Activated CD8-positive, alpha-beta memory T cell treated with anti-CD3 and anti-CD28 coated beads for 24 hours (primary cell): ENCODE data around the gene CDC42BPA.
A peak's percentile ranks its signal among the peaks of the same experiment; 100 is the strongest.

Experiments used
- DNase-seq: peaks from one replicate; pipeline ENCODE4 v3.0.0-alpha.2; 2020

CDC42BPA gene

DNA sequence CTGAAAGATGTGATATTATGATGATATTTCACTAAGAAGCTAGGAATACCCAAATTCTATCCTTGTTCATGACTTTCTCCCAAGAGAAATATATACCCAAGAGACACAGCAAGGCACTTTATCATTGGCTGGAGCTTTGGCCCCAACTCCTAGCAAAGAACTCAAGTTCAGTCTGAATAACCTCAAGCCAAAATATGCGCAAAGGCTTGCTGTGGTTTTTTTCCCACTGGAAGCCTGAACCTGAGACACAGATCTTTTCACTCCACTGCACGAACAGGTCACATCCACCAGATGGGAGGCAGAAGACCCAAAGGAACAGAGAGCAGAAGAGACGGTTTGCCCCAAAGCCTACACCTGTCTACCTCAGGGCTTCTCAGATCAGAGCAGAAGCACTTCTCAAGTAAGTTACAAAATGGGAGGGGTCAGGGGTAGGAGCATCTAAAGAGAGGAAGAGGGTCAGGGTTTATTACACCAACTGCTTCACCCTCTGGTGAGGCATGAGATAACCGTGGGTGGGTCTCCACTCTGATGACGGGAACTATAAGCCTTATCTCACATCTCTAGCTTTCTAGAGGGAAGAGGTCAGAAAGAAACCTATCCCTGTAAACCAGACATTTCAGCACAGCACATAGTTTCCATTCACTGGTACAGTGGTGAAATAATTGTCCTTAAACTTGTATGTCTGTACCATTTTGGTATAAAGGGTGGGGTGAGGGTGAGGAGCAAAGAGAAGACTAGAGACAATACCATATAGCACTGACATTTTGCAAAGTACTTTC, 17.1 kb upstream of the CDC42BPA start:
- DNase-seq: no peak

DNA sequence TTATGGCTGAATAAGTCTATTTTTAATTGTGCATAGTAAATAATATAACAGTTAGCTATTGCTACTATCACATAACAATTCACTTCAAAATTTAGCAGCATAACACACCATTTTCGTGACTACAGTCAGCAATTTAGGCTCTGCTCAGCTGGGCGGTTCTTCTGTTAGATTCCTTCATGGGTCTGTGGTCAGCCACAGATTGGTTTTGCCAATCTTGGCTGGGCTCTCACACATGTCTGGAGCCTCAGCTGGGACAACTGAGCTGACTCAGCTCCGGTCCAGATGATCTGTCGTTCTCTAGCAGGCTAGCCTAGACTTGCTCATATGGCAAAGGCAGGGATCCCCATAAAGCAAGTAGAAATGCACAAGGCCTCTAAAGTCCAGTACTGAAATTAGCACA, 15.1 kb upstream of the CDC42BPA start:
- DNase-seq: no peak

DNA sequence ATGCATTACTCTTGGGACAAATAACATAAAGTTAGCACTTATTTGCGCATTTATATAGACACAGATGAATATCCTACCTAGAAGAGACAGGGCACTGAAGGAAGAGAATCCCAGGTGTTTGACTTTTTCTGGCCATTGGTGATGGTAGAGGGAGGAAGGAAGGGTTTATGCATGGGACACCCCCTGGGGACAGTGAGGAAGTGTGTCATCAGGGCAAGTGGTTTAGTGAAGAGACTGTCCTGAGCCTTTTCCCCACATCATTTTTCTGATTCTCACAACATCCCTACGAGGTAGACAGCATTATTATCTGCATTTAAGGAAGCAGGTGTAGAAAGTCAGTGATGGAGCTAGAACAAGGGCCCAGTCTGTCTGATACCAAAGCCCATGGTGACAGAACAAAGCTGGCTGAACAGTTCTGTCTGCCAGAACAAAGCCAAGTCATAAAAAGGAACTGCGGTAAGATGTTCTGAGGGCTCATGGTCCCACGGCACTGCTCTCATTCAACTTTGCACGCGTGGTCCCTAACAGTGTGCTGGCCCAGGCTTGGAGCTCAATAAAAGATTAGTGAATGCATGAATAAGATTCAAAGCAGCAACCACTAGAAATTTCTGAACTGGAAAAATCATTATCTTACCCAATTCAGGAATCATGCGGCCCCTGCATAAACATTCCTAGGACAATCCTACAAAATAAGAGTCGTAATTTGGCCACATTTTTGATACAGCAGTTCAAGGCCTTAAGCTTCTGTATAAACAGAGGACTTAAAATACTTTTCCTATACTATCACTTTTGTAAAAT, 12.2 kb upstream of the CDC42BPA start:
- DNase-seq: no peak

DNA sequence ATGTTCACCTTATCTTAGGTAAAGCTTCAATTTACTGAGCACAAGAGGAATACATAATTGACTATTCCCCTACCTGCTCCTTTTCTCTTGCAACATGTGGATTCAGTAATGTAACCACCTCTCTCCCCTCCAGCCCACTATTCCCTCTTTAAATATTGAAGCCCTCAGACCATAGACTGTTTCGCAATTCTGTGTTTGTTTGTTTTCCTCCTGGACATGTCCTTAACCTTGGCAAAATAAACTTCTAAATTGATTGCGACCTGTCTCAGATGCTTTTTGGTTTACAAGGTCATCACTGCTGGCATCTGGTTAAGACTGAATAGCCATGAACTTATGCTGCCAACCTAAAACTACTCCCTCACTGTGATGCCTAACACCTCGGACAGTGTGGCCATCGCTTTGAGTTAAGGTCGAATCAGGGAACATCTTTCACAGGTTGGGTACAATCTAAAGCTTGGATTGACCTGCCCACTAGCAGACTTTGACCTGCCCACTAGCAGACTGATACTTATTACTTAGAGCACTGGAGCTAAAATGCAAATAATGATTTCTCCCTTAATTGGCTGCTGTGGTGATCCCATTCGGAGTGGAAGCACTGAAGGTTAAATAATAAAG, 10.2 kb upstream of the CDC42BPA start:
- DNase-seq: no peak

DNA sequence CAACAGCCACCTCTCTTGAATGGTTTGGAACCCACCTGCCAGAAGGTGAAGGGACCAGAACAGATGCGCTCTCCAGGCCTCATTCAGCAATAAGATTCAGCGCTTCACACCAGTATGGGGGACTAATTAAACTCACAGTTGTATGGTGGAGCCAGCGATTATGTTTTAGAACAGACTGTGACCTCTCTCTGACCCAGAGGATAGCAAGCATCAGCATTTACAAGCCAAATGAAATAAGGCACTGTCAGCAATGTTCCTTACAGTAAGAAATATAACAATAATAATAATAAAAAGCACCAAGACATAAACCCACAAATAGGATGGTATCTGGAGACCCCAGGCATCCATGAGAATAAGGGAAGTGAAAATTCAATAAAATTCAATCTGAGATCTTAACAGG, 6.9 kb upstream of the CDC42BPA start:
- DNase-seq: no peak

DNA sequence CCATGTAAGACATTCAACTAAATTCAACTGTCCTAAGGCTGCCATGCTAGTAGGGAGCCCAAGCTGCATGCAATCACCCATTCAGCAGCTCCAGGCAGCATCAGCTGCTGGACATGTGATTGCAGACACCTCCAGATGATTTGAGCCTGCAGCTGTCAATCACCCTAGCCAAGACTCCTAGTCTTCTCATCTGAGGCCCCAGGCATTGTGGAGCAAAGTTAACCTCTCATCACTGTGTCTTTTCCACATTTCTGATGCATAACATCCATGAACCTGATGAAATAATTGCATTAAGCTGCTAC, 5.6 kb upstream of the CDC42BPA start:
- no peak for DNase-seq

DNA sequence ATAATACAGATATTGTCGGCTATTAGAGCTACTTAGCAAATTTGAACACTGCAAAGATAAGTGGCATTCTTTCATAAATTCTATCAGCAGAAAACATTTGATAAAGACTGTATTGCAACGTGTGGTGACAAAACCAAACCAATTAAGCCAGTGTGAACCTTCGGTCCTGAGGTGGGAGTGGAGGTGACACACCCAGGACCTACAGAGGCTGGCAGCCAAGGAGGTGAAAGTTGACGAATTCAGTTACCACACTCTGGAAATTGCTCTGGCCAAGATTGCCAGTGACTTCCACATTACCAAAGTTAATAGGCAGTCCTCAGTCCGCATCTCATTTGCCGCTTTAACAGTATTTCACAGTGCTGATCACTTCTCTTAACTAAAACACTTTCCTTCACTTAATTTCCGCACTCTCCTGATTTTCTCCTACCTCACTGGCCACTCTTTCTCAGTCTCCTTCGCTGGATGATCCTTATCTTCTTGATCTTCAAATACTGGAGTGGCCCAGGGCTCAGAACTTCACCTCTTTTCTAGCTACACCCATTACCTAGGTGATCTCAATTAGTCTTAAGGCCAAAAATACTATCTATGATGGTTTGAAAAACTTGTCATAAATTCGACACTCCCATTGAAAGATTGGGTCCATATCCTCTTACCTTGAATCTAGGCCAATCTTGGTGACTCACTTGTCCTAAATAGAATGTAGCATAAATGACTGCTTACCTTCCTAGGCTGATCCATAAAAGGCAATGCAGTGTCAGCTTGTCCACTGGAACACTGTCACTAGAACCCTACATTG, 5.1 kb upstream of the CDC42BPA start:
- no peak for DNase-seq

DNA sequence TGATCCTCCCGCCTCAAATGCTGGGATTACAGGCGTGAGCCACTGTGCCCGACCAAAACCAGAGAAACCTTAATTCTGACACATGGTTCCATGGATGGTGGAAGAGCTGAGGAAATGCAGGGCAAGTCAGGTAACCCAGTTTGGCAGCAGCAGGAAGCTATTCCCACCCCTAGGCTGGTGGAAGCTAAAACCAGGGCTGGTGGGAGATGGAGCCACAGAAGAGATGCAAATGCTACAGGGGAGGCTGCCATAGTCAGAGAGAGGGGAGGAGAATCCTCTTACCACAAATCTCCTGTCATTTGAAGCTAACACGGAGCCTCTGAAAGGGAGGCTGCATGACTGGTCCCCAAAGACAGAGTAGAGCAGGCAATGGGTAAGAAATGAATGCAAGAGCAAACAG, 4.1 kb upstream of the CDC42BPA start:
- DNase-seq: no peak

DNA sequence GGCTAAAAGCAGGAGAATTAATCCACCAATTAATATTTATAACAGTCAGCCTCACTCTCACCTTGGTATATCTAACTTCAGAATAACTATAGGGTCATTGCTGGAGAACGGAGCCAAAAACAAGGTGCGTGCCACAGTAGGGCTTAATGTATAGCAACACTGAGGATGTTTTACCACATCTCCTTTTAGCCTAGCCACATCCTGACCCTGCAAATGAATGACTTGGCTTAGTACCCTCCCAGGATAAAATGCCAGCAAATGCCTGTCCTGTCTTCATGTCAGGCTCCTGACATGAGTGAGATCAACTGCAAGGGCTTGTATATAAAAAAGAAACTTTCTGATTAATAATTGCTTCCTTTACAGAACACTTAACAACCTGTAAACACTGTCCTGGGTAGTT, 2.7 kb upstream of the CDC42BPA start:
- no peak for DNase-seq

DNA sequence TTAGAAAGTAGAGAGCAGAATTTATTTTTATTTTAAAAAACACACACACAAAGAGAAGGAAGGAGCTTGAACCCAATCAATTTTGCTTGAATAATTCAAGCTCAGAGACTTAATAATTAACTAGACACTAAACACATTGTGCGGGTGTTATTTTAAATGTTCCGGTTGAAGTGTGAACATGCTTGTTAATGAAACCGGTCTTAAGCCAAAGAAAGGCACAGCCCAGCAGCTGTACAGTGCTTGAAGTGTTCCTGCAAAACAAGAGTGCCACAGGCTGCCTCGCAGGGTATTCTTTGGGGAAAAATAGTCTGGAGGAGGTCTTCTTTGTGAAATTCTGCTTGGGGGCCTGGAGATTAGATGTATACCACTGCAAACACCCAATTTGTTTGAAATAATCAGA, 2.2 kb upstream of the CDC42BPA start:
- no peak for DNase-seq

DNA sequence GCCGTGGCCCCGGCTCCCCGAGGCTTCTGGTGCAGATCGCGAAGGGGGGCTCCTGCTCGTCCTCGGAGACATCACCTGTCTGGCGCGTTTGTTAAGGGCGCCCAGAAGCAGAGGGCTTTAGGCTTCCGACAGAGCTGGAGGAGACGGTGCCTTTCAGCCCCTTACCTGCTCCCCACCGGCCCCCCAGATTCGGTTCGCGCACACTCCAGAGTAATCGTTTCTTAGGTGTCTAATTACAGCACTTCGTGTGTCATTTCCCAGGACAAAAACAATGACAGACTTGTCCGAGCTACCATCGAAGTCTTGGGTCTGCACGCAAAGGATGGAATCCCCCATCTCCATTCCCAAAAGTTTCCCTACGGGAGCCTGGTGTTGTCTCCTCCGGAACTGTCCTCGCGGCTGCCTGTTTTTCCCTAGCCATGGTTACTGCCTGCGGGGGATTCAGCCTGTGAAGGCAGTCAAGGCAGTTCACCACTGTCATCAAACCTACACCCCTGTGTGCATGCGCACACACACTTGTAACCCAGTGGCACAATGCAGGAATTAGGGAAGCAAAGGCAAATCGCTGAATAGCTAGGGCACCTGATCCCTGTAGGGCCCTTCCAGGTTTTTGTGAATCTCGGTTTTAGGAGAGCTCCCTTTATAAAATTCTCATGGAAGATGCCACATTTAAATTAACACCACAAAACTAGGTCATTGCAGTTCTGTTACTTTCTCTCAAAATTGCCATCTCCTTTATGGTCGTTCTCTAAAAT, 738 bp upstream of the CDC42BPA start:
- DNase-seq: no peak

DNA sequence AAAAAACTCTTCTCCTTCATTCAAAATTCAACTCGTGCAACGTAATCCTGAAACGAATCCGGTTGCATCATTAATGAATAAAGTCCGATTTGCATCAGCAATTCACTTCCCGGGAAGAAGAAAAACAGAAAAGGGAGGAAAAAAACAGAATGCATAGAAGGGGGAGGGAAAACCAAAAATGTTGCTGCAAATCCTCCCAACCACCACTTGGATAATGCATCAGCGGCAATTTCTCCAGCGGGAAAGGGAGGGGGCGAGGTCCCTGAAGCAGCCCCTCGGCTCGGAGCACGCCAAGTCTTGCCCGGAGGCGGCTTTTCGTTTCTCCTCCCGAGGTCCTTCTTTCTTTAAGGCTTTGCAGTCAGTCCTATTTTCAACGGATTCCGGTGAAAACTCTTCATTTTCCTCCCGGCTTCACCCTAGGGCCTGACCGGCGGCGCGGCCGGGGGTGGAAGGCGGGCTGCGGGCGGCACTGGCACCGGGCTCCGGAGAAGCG, 723 bp downstream of the CDC42BPA start:
- DNase-seq: peak; percentile 66

DNA sequence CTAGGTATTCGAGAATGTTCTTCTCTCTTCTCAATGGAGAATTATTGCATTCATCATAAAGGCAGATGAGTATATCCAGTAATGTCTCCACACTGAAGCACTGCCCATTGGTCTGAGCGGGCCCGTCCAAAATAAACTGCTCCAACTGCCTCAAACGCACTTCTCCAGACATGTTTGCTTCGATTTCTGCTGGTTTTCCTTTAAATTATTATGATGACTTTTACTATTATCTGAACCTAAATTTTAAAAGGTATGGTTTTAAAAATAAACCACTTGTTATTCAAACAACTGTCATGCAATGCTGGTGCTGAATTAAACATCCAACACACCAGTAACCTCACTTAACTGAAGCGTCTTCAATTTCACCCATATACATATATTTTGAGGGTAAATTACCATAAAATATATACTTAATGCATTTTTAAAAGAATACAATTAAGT, 1.3 kb downstream of the CDC42BPA start:
- no peak for DNase-seq

DNA sequence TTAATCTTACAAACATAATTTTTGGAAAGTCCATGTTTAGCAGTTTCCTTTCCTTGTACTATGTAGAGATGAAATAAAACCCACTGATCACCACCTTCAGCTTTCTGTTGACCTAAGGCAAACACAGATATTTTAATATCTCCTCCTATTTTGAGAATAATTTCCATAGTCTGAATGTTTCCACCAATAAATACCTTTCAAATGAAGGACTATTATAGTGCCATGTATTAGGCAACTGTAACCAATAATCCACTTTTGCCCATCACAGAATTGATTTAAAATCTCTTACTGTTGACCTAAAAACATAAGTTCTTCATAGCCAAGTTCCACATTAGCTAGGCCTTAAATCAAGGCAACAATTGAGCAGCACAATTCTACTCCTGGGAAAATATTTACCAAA, 1.8 kb downstream of the CDC42BPA start:
- no peak for DNase-seq

DNA sequence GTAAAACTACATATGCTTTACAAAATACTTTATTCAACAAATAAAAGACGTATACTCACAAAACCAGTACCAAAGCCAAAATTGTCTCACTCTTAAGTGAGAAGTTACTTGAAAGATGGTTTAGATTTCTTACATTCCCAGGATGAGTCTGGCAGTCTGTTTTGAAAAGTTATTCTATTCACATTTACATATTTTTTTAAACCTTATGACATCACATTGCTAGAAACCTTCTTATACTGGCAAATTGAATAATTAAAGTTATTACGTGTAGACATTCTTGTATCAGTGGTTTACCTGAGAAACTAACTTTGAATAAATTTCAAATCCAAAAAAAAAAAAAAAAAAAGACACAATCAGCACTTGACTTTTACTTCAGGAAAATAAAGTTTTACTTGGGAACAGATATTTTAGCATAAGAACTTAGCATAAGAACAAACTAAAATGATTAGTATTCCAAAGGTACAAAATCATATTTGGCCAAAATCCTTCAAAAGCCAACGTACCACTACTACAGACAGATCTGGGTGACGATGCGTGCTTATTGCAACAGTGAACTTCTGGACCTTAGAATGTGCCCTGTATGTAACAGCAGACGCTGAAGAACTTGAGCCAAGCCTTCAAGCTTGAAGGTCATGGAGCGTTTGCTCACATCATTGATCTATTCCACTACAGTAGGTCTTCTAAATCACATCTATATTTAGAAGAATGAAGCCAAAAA, 2.5 kb downstream of the CDC42BPA start:
- DNase-seq: no peak

DNA sequence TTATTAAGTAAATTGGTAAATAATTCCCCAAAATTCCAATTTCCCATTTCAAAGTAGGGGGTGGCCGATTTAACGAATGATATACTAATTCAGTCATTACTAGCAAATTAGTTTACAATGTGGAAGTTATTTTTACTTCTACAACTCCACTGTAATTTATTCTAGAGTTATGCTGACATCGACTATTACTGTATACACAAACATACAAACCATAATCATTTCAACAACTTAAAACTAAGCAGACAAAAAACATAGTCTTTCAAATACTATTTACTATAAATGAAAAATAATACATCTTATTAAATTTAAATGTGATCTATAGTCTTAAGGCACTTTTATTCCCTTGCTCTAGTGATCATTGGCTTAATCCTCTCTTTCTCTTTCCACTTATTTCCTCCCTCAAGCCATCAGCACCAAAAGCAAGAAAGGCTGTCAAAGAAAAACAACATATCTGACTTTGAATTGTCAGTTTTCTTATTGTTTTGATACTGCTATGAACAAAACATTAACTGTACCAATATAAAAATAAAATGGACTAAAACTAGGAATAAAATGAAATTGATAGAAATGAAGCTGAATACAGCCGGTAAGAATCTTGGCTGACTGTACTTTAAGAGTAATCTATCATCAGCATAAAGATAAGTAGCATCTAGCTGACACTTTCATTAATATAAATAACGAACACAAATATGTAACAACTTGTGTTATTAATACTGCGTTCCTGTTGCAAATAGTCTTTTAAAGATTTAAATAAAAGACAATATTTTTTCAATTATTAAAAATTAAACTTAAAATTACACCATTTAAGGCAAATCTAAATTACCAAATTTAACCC, 4.1 kb downstream of the CDC42BPA start:
- DNase-seq: no peak

DNA sequence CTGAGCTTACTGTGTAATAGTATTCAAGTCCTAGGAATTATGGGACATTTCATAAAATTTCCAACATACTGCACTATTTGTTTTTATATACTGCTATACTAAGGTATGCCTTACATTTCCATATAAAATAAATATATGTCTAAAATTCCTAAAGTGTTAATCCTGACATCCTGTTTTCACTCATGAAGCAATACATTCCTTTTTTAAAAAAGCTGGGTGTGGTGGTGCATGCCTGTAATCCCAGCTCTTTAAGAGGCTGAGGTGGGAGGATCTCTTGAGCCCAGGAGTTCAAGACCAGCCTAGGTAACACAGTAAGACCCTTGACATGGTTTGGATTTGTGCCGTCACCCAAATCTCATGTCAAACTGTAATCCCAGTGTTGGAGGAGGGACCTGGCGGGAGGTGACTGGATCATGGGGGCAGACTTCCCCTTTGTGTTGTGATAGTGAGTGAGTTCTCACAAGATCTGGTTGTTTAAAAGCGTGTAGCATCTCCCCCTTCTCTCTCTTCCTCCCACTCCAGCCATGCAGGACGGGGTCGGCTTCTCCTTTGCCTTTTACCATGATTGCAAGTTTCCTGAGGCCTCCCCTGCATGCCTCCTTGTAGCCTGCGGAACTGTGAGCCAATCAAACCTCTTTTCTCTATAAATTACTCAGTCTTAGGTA, 5.8 kb downstream of the CDC42BPA start:
- DNase-seq: no peak

DNA sequence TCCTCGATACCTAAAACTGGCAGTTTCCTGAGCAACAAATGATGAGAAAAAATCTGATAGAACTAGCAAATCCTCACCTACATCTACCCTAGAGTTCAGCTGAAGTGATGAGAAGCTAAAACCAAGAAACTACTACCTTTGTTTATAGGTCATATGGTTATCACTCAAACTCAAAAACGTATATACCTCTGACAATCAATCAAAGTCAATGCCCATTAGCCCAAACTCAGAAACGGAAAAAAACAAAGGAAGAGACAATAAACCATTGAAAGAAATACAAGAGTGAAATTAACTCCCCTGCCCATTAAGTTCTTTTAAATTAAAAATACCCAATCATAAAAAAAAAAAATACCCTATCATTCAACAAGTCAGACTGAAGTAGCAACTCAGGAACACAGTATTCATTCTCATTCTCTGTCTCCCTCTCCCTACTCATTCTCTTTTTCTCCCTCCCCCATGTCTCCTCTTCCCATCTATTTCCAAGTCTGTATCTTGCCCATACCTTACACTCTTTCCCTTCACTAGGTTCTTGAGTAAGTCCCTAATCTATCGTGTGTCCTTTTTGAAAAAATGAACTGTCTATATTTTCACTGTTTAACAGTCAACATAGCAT, 6.8 kb downstream of the CDC42BPA start:
- DNase-seq: no peak
